HG02678 (cell line): ENCODE data around the gene PLA2G5.

Source experiments
- ATAC-seq: cut with Tn5 transposase; IDR thresholded peaks from one replicate; pipeline ENCODE4 v1.9.1; 2021; ENCODE audit warnings: mild to moderate bottlenecking, moderate library complexity; ENCODE audit not compliant: unreplicated experiment

The PLA2G5 gene

DNA sequence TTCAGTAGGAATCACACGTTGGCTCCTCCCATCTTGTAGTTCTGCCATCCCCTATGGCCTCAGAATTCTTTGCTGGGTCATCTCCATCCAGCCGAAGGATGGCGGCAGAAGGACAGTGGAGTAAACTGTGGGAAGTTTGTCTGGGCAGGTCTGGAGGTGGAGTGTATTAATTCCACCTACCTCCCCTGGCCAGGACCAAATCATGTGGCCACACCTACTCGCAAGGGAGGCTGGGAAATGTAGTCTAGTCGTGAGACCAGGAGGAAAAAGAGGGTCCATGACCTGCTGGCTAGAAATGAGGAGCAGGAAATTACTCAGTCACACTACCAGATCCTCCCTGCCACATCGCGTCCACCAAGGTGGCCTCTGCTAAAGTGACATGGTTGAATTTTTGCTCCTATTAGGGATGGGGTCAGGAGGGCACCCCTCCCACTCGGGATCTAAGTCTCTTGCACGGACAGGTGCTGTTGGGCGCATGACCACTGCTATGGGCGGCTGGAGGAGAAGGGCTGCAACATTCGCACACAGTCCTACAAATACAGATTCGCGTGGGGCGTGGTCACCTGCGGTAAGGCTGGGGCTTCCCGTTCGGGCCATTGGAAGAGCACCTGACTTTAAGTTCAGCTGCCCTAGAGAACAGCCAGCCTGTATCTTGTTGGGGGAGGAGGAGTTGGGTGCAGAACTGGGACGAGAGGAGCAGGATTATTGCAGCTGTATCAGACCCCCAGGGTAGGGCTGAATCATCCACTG lies 19.5 kb downstream of the PLA2G5 start:
- no peak for ATAC-seq

- ATAC-seq: no peak
These were observed 20.1 kb downstream of the PLA2G5 start for GRCh38 chr1:20090119-20090518.

DNA sequence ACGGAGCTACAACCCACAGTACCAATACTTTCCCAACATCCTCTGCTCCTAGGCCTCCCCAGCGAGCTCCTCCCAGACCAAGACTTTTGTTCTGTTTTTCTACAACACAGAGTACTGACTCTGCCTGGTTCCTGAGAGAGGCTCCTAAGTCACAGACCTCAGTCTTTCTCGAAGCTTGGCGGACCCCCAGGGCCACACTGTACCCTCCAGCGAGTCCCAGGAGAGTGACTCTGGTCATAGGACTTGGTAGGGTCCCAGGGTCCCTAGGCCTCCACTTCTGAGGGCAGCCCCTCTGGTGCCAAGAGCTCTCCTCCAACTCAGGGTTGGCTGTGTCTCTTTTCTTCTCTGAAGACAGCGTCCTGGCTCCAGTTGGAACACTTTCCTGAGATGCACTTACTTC lies 20.6 kb downstream of the PLA2G5 start:
- ATAC-seq: no peak

- ATAC-seq: no peak
These were observed 23.3 kb downstream of the PLA2G5 start for GRCh38 chr1:20093303-20093702.

DNA sequence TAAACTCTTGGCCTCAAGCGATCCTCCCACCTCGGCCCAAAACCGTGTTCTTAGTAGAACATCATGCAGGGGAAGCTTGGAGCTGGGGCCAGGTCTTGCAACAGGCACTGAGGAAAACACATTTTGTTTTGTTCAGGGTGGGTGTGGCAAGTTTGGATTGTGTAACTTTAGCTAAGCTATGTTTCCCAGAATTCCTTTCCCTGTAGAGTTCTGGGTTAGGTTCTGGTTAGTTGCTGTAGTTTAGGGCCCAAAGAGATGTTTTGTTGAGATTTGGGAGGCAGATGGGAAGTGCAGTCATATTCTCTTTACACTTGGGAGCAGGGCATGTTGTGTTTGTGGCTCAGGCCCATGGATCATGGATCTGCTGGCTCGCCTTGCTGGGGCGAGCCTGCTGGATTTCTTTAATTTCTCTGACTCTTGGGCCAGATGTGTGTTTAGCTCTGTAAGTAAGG lies 24.0 kb downstream of the PLA2G5 start:
- ATAC-seq: no peak

- ATAC-seq: no peak
These were observed 25.8 kb downstream of the PLA2G5 start for GRCh38 chr1:20095564-20096434.

GRCh38 chr1:20096840-20097447 lies 26.9 kb downstream of the PLA2G5 start:
- ATAC-seq: no peak

GRCh38 chr1:20099533-20099932 lies 29.5 kb downstream of the PLA2G5 start:
- ATAC-seq: no peak

DNA sequence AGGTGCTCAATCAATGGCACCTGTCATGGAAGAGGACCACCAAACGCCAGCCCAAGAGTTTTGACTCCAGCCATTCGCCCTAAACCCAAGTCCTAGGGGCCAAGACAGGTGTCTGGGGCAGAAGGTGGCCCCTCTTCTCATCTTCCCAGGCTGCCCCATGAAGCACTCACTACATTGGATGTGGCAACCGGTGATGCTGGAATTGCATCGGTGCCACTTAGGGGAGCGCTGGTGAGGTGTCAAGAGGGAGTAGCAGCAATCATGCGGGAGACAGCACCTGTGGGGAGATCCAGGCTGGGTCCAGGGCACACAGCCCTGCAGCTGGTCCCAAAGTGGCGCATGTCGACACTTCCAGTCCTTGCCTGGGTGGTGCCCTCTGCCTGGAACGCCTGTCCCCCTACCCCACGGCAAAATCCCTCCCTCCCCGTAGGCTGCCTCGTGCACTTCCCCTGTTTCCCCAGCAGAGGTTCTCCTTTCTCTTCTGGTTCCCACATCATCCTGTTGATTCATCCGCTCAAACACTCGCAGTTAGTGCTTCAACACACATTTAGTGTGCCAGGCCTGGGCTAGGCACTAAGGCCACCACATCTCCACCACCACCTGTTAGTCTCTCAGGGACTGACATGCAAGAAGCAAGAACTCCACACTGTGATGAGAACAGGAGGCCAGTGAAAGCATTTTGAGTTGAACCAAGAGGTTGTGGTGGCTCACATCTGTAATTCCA lies 30.8 kb downstream of the PLA2G5 start:
- no peak for ATAC-seq

DNA sequence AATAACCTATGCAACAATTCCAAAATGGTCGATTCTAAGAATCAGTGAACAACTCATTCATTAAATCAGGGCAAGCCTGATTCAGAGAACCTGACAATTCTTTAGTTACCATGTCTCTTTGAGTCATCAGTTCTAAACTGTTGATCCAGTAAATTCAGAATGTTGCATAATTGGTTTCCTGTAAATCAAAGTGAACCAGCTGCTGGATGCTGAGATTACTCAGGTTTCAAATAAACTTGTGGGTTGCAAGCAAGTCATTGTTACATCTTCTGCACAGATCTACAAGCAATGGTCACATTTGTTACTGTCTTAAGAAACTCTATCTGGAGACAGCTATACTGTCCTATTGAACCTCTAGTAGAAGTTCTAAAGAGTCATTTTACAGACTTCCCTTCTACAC lies 32.9 kb downstream of the PLA2G5 start:
- ATAC-seq: no peak

GRCh38 chr1:20105856-20106255 lies 35.9 kb downstream of the PLA2G5 start:
- no peak for ATAC-seq

DNA sequence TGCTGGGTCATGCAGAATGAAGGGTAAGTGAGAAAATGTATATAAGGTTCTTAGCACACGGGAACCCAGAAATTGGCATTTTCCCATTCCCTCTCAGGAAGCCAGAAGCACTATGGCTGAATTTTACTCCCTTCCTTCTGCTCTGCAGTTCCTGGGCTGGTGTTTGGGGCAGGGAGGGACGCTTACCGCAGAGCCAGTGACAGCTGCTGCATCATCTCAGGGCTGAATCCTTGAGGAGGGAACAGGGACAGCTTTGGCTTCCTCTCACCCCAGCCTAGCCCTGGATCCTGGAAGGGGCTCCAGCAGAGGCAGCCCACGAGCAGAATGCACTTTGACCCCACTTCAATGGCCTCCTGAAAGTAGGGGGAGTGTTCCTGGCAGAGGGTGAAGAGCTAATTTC lies 37.4 kb downstream of the PLA2G5 start:
- no peak for ATAC-seq

DNA sequence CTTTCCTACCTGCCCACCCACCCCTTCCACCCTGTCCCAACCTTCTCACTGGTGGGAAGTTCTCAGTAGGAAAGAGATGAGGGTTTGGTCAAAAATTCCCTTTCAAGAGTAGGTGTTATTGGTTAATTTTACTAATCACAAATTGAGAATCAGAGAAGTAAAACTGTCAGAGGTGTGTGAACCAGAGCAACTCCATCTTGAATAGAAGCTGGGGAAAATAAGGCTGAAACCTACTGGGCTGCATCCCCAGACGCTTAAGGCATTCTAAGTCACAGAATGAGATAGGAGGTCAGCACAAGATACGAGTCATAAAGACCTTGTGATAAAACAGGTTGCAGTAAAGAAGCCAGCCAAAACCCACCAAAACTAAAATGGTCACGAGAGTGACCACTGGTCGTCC lies 37.8 kb downstream of the PLA2G5 start:
- no peak for ATAC-seq

DNA sequence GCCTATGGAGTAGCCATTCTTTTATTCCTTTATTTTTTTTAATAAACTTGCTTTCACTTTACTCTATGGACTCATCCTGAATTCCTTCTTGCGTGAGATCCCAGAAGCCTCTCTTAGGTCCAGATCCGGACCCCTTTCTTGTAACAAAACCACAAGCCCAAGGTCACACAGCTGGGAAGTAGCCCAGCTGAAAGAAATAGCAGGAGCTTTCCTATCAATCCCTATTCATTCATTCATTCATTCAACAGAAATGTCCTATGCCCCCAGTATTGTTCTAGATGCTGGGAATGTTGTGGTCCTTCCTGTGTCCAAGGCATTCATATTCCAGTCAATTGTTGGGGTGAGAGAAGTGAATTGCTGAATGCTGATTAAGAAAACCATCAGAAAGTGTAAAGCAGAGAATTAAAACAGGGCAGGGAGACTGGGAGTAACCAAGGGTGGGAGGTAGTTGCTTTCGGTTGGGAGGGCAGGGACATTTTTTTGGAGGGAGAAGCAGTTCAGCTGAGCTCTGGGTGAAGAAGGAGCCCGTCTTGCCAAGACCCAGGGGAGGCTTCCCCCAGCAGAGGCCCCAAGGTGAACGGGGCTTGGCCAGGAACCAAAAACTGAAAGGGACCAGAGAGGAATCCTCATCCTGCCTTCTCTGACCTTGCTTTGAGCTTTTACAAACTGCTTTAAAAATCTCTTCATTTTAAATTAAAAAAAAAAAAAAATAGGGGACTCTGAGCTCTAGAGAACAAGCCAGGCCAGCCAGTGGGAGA lies 38.6 kb downstream of the PLA2G5 start:
- ATAC-seq: no peak

GRCh38 chr1:20109223-20109856 lies 39.3 kb downstream of the PLA2G5 start:
- ATAC-seq: no peak

DNA sequence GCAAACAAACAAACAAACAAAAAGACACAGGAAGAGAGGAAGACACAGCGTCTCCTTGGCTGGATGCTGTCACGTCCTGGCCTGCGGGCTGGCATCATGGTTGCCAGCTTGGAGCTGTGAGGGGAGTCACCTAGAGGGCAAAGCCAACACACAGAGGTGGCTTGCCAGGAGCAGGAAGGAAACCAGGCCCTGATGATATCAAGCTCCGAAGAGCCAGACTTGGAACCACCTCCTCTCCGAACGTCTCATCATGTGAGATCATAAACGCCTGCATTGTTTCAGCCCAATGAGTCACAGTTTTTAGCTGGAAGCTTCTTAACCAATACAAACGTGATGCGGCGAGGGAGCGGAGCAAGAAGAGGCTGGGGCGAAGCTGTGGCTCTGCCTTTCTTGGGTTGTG lies 40.7 kb downstream of the PLA2G5 start:
- no peak for ATAC-seq

DNA sequence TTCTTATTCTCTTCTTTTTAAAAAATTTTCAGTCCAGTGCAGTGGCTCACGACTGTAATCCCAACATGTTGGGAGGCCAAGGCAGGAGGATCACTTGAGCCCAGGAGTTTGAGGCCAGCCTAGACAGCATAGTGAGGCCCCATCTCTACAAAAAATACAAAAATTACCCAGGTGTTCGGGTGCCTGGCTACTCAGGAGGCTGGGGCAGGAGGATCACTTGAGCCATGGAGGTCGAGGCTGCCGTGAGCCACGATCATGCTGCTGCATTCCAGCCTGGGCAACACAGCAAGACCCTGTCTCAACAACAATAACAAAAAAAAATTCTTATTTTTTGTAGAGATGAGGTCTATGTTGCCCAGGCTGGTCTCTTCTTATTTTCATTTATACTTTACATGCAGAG lies 41.5 kb downstream of the PLA2G5 start:
- ATAC-seq: no peak

GRCh38 chr1:20112279-20113000 lies 42.4 kb downstream of the PLA2G5 start:
- no peak for ATAC-seq

DNA sequence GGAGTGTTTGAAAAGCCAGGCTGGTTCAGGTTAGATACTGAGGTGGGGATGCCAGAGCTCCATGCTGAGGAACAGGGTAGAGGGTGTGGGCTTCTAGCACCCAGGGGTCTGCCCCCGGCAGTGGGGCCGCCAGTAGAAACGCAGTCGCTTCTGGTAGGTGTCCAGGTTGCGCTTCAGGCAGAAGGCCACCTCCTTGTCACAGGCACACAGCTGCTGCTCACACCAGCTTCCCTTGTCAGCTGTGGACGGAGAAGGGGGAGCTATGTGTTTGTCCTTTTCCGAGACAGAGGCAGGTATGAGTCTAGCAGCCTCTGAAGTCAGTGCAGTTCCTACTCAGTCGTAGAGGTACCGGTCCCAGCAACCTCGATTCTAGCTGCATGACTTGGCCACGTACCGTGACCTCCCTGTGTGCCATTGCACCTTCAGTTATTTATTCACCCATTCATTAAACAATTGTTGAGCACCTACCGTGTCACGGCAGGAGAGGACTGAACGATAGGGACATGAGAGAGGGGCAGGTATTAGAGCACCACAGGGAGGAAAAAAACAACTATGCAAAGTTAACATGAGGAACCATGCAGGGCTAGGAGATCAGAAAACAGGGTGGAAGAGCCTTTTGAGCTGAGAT lies 44.1 kb downstream of the PLA2G5 start:
- ATAC-seq: no peak
